Measurements from ENCODE around the gene MSL1. TPM values are rescaled to one million over a fixed set of nuclear protein-coding genes. Genes with fewer than 3 reads are reported as not detected.

The MSL1 gene
- total and polyA plus RNA-seq, 7 donors, result 48.6 to 84.7 (median 67.8) TPM

DNA sequence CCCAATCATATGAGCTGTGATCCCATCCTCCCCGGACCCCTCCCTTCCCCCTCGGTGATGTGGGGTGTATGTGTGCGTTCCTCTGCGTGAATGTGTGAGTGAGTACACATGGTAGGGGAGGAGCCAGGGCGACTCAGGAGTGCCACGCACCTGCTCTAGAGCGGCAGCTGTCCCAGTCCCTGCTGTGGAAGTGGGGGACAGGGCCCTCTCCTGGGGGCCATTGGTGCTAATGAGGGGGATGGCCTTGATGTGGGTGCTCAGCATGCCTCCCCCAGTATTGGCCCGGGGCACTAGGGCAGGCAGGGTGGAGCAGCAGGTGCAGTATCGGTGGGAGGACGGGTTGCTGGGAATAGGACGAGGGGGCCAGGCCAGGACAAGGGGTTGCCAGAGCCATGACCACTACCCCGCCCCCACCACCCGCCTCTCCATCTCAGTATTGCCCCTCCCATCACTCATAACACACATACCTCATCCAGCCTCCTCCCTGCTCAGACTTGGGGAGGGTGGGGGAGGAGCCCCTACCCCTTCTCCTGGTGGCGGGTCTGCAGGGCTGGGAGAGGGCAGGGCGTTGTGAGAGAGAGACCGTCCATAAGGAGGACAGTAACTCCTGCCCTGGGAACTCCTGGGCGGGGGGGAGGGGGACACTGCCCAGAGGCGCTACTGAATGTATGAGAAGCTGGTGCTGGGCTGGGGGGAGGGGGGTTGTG is 29.9 kb upstream of the MSL1 start:
- WGBS, 3 donors, result 13 to 22% (median 18%) methylated on average over 8 to 18 of the region's 18 CpGs
- H3K36me3 ChIP-seq (ENCODE audit: insufficient read depth in 1 of 2, low read depth in 1 of 2), result peaks cover 7 to 79% of the 10 kb centered on the region in 2 donors
- peaks cover 60% of the 10 kb centered on the region for H3K4me1 ChIP-seq
- peak overlapping the region; percentile 99 for H3K27ac ChIP-seq
- TF ChIP-seq, protein P1, sequence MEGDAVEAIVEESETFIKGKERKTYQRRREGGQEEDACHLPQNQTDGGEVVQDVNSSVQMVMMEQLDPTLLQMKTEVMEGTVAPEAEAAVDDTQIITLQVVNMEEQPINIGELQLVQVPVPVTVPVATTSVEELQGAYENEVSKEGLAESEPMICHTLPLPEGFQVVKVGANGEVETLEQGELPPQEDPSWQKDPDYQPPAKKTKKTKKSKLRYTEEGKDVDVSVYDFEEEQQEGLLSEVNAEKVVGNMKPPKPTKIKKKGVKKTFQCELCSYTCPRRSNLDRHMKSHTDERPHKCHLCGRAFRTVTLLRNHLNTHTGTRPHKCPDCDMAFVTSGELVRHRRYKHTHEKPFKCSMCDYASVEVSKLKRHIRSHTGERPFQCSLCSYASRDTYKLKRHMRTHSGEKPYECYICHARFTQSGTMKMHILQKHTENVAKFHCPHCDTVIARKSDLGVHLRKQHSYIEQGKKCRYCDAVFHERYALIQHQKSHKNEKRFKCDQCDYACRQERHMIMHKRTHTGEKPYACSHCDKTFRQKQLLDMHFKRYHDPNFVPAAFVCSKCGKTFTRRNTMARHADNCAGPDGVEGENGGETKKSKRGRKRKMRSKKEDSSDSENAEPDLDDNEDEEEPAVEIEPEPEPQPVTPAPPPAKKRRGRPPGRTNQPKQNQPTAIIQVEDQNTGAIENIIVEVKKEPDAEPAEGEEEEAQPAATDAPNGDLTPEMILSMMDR (IDR thresholded peaks at IDR 0.05), result no peak
- peak; percentile 34 to 42 (median 38) for ATAC-seq
- no peaks in the 10 kb centered on the region for H3K9me3 ChIP-seq
- intact Hi-C loops (cut with DNase I), result loop anchor here in 1 of 2 donors (2.0 kb wide), 1 partner anchor 15 kb away; no protein-coding TSS in a partner anchor
- no peaks in the 10 kb centered on the region for H3K27me3 ChIP-seq (ENCODE audit: insufficient read depth in 3 of 3, low read length in 2 of 3)
- peak overlapping the region; percentile 47 for H3K4me3 ChIP-seq
- DNase-seq, result peak; percentile 59 to 72

DNA sequence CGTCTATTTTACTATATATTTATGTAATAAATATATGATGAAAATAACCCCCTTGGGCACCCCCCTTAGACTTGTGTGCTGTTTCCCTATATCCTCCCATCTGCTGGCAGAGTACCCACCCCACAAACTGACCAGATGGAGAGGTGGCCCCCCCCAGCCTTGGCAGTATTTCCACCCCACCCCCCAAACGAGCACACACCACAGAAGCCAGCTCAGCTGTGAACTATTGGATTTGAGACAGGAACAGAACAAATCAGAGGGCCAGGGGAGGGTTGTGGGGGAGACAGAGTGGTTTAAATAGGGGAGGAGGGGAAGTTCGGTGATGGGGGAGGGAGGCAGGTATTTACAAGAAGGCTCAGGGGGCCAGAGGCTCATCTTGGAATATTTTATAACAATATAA is 29.2 kb upstream of the MSL1 start:
- peak overlapping the region; percentile 99 for H3K27ac ChIP-seq
- 14 to 15% (median 14%) methylated on average over 3 of the region's 3 CpGs for WGBS, 3 donors
- H3K9me3 ChIP-seq, result no peaks in the 10 kb centered on the region
- H3K4me1 ChIP-seq, result peaks cover 67% of the 10 kb centered on the region
- H3K4me3 ChIP-seq, result peak overlapping the region; percentile 47
- TF ChIP-seq, protein P1 (IDR thresholded peaks at IDR 0.05), result no peak
- intact Hi-C loops (cut with DNase I), result no loop called here
- ATAC-seq (peak in 1 of 4 donors; percentile 8), DNase-seq (no peak)
- H3K27me3 ChIP-seq (ENCODE audit: insufficient read depth in 3 of 3, low read length in 2 of 3), result no peaks in the 10 kb centered on the region
- H3K36me3 ChIP-seq (ENCODE audit: insufficient read depth in 1 of 2, low read depth in 1 of 2), result peaks cover 4 to 79% of the 10 kb centered on the region in 2 donors

DNA sequence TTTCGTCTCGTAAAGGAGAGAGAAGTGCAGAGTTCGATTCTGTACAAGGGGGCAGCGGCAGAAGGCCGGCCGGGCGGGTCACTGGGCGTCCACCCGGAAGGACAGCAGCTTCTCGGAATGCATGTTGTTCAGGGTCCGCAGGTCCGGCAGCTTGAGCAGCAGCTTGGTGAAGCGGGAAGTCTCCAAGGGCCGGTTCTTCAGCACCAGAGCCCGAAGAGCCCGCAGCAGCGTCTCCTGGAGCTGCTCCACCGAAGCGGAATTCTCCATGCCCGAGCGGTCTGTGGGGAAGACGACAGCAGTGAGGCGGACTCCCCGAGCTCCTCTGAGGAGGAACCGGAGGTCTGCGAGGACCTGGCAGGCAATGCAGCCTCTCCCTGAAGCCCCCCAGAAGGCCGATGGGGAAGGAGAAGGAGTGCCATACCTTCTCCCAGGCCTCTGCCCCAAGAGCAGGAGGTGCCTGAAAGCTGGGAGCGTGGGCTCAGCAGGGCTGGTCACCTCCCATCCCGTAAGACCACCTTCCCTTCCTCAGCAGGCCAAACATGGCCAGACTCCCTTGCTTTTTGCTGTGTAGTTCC is 28.7 kb upstream of the MSL1 start:
- intact Hi-C loops (cut with DNase I), result no loop called here
- 25 to 49% (median 29%) methylated on average over 23 to 29 of the region's 29 CpGs for WGBS, 3 donors
- Histone ChIP-seq H3K4me3 (peak overlapping the region; percentile 47), H3K27ac (peak overlapping the region; percentile 99), H3K9me3 (no peaks in the 10 kb centered on the region), H3K36me3 (ENCODE audit: insufficient read depth in 1 of 2, low read depth in 1 of 2) (peaks cover 4 to 79% of the 10 kb centered on the region in 2 donors), H3K4me1 (peaks cover 71% of the 10 kb centered on the region), H3K27me3 (ENCODE audit: insufficient read depth in 3 of 3, low read length in 2 of 3) (no peaks in the 10 kb centered on the region)
- DNase-seq (no peak), ATAC-seq (no peak)
- TF ChIP-seq, protein P1 (IDR thresholded peaks at IDR 0.05), result no peak

DNA sequence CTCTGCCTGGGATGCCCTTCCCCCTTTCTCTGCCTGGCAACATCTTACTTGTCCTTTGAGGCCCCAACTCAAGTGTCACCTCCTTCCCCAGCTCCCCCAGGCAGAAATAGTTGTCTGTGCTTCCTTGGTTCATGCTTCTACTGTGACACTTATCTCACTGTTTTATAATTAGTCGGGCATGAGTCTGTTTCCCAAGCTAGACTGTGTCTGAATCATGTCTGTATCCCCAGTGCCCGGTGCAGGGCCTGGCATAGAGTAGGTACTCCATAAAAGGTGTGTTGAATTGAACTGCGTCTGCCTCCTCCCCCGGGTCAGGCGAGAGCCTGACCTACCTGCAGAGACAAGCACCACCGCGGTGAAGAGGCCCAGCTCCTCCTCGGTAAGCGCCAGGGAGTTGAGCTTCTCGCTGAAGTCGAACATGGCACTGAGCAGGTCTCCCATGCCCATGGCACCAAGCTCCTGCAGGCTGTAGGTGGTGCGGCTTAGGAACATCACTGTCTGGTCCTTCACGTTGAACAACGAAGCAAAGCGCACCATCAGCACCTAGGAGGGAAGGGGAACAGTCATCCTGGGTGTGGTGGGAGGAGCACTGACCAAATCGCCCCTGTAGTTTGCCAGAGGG is 28.1 kb upstream of the MSL1 start:
- Histone ChIP-seq H3K27ac (peak overlapping the region; percentile 99), H3K27me3 (ENCODE audit: insufficient read depth in 3 of 3, low read length in 2 of 3) (no peaks in the 10 kb centered on the region), H3K9me3 (no peaks in the 10 kb centered on the region), H3K36me3 (ENCODE audit: insufficient read depth in 1 of 2, low read depth in 1 of 2) (peaks cover 4 to 74% of the 10 kb centered on the region in 2 donors), H3K4me1 (peaks cover 75% of the 10 kb centered on the region), H3K4me3 (peak overlapping the region; percentile 47)
- DNase-seq (peak in 1 of 2 donors; percentile 89), ATAC-seq (peak; percentile 48 to 66 (median 60))
- TF ChIP-seq, protein P1 (IDR thresholded peaks at IDR 0.05), result no peak
- intact Hi-C loops (cut with DNase I), result no loop called here
- WGBS, 3 donors, result 31 to 52% (median 33%) methylated on average over 16 of the region's 16 CpGs
